ENCODE data around the gene PIGK.

DNA sequence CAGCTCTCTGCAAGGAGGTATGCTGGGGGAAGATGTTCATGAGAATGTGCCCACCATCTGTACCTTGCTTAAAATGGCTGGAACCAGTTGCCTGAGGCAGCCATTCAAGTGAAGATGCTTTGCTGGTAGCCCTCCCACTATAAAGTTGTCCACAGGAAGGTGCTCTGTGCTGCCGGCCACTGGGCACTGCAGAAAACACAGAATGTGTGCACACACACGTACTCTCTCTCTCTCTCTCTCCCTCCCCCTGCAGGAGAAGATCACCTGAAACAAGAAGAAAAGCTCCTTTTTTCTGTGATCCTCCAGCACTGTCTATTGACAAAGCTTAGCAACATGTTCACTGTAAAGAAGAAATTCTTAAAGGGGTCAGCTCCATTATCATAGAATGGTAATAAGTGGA is 134.8 kb downstream of the PIGK start:
- no peak for TF ChIP-seq POLR2A (IDR thresholded peaks at IDR 0.05)
- no peak for TF ChIP-seq CTCF (IDR thresholded peaks at IDR 0.05)
